ENCODE data around the gene NMUR1.

- TF ChIP-seq CTCF (IDR thresholded peaks at IDR 0.05 in 4 of 5, conservative IDR thresholded peaks at IDR 0.05 in 1 of 5), result no peak
- TF ChIP-seq POLR2A (IDR thresholded peaks at IDR 0.05), result no peak
Observed at GRCh38 chr2:231497651-231498050, 32.6 kb downstream of the NMUR1 start.
